Ovary (tissue), 3 donors: ENCODE results near the gene DKKL1.
A peak's percentile ranks its signal among the peaks of the same experiment; 100 is the strongest.

Experiments
- EP300 ChIP-seq: sonication (generic); formaldehyde crosslinking; IDR thresholded peaks from one replicate; pipeline ENCODE4 v1.6.1; 2017; ENCODE audit warnings: antibody characterized with exemption
- POLR2A ChIP-seq: fragments of 450-650 bp; IDR thresholded peaks from one replicate; pipeline ENCODE4 v1.6.1; 2017; ENCODE audit warnings: antibody characterized with exemption, mild to moderate bottlenecking, moderate library complexity
- TF ChIP-seq, protein P1 (sequence below), 3 donors: fragments of 450-650 bp in 2 of 3; fragments of 200-600 bp in 1 of 3; IDR thresholded peaks; one replicate each; pipeline versions ENCODE4 v1.5.1 to v1.8.0; 2016 to 2022; ENCODE audit warnings: antibody characterized with exemption in 3 of 3, mild to moderate bottlenecking in 1 of 3
- donor health status: DM: no; HTN: no; CAD: no.

DNA sequence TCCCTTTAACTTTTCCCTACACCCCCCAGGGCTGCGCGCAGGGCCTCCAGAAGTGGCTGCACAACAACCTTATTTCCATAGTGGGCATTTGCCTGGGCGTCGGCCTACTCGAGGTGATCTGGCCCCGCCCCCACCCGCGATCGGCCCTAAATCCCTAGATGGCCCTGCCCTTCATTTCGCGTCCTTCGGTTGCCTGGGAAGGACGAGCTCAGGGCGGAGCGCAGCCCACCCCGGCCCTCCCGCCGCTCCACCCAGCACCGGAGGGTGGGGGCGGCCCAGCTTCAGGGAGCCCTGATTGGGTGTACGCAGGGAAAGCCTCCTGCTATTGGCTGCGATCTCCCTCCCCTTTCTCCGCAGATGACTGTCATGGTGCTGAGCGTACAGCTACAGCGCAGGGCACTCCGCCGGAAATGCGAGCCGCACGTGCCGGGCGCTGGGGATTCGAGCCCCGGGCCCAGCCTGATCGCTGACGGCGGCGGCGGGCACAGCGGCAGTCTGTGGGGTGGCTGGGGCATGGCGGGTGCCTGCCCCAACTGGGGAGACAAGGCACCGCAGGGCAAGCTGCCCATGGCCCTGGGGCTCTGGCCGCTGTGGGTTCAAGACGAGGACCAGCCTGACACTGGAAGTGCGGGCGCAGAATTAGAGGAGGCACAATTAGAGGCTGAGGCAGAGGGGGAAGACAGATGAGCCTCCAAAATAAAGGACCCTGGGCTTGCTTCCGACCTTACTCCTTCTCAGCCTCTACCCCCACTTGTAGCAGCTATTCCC, 24.2 kb upstream of the DKKL1 start:
- TF ChIP-seq, protein P1, sequence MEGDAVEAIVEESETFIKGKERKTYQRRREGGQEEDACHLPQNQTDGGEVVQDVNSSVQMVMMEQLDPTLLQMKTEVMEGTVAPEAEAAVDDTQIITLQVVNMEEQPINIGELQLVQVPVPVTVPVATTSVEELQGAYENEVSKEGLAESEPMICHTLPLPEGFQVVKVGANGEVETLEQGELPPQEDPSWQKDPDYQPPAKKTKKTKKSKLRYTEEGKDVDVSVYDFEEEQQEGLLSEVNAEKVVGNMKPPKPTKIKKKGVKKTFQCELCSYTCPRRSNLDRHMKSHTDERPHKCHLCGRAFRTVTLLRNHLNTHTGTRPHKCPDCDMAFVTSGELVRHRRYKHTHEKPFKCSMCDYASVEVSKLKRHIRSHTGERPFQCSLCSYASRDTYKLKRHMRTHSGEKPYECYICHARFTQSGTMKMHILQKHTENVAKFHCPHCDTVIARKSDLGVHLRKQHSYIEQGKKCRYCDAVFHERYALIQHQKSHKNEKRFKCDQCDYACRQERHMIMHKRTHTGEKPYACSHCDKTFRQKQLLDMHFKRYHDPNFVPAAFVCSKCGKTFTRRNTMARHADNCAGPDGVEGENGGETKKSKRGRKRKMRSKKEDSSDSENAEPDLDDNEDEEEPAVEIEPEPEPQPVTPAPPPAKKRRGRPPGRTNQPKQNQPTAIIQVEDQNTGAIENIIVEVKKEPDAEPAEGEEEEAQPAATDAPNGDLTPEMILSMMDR (IDR thresholded peaks at IDR 0.05): no peak
- TF ChIP-seq POLR2A (peak; percentile 80), EP300 (no peak)
